Esophagus squamous epithelium (tissue), 4 donors: ENCODE results near the gene GORASP1.

Experiments
- POLR2A ChIP-seq, 4 donors: fragments of 450-650 bp; IDR thresholded peaks; one replicate each; pipeline ENCODE4 v1.6.1; 2017; ENCODE audit warnings: antibody characterized with exemption in 4 of 4, mild to moderate bottlenecking in 4 of 4, moderate library complexity in 3 of 4
- TF ChIP-seq, protein P1 (sequence below), 6 experiments: fragments of 450-650 bp in 4 of 6; fragments of 200-600 bp in 2 of 6; sonication (generic) in 2 of 6; IDR thresholded peaks; one replicate each; pipeline ENCODE4 v1.5.1; 2016 to 2019; ENCODE audit warnings: antibody characterized with exemption in 6 of 6, mild to moderate bottlenecking in 4 of 6, moderate library complexity in 4 of 6

DNA sequence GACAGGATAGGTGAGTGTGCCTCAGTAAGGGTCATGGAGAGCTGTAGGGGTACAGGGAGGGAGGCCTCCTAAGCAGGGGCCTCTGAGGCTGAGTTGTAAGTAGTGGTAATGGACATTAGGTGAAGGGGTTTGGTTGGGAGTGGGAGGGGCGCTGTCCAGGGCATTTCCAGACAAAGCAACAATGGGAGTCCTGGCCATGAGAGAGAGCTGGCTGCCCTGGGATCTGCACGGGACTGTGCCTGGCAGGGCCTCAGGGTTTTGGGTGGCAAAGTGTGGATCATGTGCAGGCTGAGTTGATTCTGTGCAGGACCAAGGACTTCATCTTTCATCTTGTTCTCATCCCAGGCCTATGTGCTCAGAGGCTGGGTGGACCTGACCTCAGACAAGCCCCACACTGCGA is 4.7 kb upstream of the GORASP1 start:
- TF ChIP-seq, protein P1, sequence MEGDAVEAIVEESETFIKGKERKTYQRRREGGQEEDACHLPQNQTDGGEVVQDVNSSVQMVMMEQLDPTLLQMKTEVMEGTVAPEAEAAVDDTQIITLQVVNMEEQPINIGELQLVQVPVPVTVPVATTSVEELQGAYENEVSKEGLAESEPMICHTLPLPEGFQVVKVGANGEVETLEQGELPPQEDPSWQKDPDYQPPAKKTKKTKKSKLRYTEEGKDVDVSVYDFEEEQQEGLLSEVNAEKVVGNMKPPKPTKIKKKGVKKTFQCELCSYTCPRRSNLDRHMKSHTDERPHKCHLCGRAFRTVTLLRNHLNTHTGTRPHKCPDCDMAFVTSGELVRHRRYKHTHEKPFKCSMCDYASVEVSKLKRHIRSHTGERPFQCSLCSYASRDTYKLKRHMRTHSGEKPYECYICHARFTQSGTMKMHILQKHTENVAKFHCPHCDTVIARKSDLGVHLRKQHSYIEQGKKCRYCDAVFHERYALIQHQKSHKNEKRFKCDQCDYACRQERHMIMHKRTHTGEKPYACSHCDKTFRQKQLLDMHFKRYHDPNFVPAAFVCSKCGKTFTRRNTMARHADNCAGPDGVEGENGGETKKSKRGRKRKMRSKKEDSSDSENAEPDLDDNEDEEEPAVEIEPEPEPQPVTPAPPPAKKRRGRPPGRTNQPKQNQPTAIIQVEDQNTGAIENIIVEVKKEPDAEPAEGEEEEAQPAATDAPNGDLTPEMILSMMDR (IDR thresholded peaks at IDR 0.05) = no peak
- no peak for TF ChIP-seq POLR2A (IDR thresholded peaks at IDR 0.05)
